ENCODE data around the gene KRTAP5-11.

GRCh38 chr11:71551711-71552110 is 31.0 kb downstream of the KRTAP5-11 start:
- TF ChIP-seq EZH2 (IDR thresholded peaks at IDR 0.05; ENCODE audit: insufficient read depth, poor library complexity, severe bottlenecking), result no peak
- no peak for TF ChIP-seq EZH2phosphoT487 (IDR thresholded peaks at IDR 0.05; ENCODE audit: insufficient read depth, low read depth)

Measured in GM23248 (cell line).